HepG2 (cell line): ENCODE data around the gene SFR1. TPM values are rescaled to one million over a fixed set of nuclear protein-coding genes. Genes with fewer than 3 reads are reported as not detected.

ENCODE experiments used
- ATAC-seq: fragments of 200-7000 bp; cut with Tn5 transposase; 3 replicates; pipeline ENCODE4 v1.9.1; 2020; ENCODE audit warnings: mild to moderate bottlenecking, moderate library complexity
- BruUV-seq: library from RNA; stranded (reverse); fragments of 400-500 nt; replicated peaks from 2 replicates; lab custom pipeline; 2021; lab: Mats Ljungman, UMichigan
- CTCF ChIA-PET: fragments of 300-600 bp; formaldehyde crosslinking; extraction: SDS; loops from one replicate; lab custom pipeline; 2021; ENCODE audit warnings: low total read pairs, inconsistent platforms, low intra/inter-chr PET ratio; lab: Yijun Ruan, JAX
- POLR2A ChIA-PET: fragments of 350-600 bp; sonication (Branson Sonifier 250); formaldehyde crosslinking; loops from one replicate; lab custom pipeline; 2020; ENCODE audit warnings: antibody characterized with exemption, inconsistent platforms; lab: Yijun Ruan, JAX
- DNase-seq: peaks from one replicate; pipeline ENCODE4 v3.0.0-alpha.2; 2015; ENCODE audit warnings: low spot score
- FAIRE-seq: peaks from 3 replicates; lab custom pipeline; 2011; peaks lifted over from hg19 to GRCh38; lab: Jason Lieb, UNC
- H2AFZ ChIP-seq: one replicate; pipeline ENCODE4 v1.6.1; 2011; ENCODE audit warnings: low read length, inconsistent platforms
- H3K27ac ChIP-seq: fragments of 300-600 bp; 3 replicates; pipeline ENCODE4 v1.8.0; 2011; ENCODE audit warnings: mixed run types, mild to moderate bottlenecking, mixed read lengths, low read length, inconsistent platforms; ENCODE audit not compliant: insufficient read depth; ENCODE audit errors: extremely low read length
- H3K27me3 ChIP-seq, 2 experiments: fragments of 200-600 bp in 1 of 2; 2 replicates in 1 of 2; 3 replicates in 1 of 2; pipeline versions ENCODE4 v1.6.0 to v1.8.0; 2011; ENCODE audit warnings: low read length in 2 of 2, mild to moderate bottlenecking in 2 of 2, moderate library complexity in 2 of 2, inconsistent platforms in 1 of 2; ENCODE audit not compliant: insufficient read depth in 2 of 2, control insufficient read depth in 1 of 2
- H3K36me3 ChIP-seq, 2 experiments: fragments of 200-600 bp in 1 of 2; replicated peaks in 1 of 2; 2 replicates in 1 of 2; 3 replicates in 1 of 2; pipeline versions ENCODE4 v1.5.1 to v1.8.0; 2011; ENCODE audit warnings: low read length in 2 of 2, inconsistent platforms in 1 of 2; ENCODE audit not compliant: insufficient read depth in 2 of 2, control insufficient read depth in 1 of 2
- H3K4me1 ChIP-seq: 2 replicates; pipeline ENCODE4 v1.5.1; 2012; ENCODE audit warnings: low read length, inconsistent platforms; ENCODE audit not compliant: insufficient read depth
- H3K4me2 ChIP-seq: 2 replicates; pipeline ENCODE4 v1.6.0; 2011; ENCODE audit warnings: low read depth, low read length, inconsistent platforms
- H3K4me3 ChIP-seq, 3 experiments: fragments of 200-600 bp in 1 of 3; sonication (generic), shearing (Covaris generic) in 1 of 3; replicated peaks in 1 of 3; 2 replicates each; pipeline ENCODE4 v1.5.1; 2011 to 2016; ENCODE audit warnings: low read length in 3 of 3, inconsistent platforms in 2 of 3, low read depth in 2 of 3, mild to moderate bottlenecking in 2 of 3, control low read depth in 1 of 3, mixed read lengths in 1 of 3; ENCODE audit not compliant: insufficient read depth in 1 of 3
- H3K79me2 ChIP-seq: one replicate; pipeline ENCODE4 v1.6.1; 2011; ENCODE audit warnings: low read length, inconsistent platforms; ENCODE audit not compliant: insufficient read depth
- H3K9ac ChIP-seq: 2 replicates; pipeline ENCODE4 v1.6.0; 2011; ENCODE audit warnings: mild to moderate bottlenecking, low read depth, low read length, inconsistent platforms; ENCODE audit not compliant: insufficient read depth
- H3K9me3 ChIP-seq: 2 replicates; pipeline ENCODE4 v1.5.1; 2012; ENCODE audit warnings: mild to moderate bottlenecking, low read length
- H4K20me1 ChIP-seq: 2 replicates; pipeline ENCODE4 v1.6.0; 2011; ENCODE audit warnings: inconsistent platforms, mild to moderate bottlenecking, low read length, moderate library complexity; ENCODE audit not compliant: insufficient read depth
- ARID4A ChIP-seq: sonication (generic); formaldehyde crosslinking; IDR thresholded peaks from 2 replicates; pipeline ENCODE4 v1.5.0; 2020; ENCODE audit warnings: mild to moderate bottlenecking, missing genetic modification reagents, borderline replicate concordance
- ETV5 ChIP-seq: IDR thresholded peaks from 2 replicates; pipeline ENCODE4 v1.6.1; 2018; ENCODE audit warnings: missing biosample characterization, missing genetic modification reagents, inconsistent platforms, borderline replicate concordance
- HNRNPL ChIP-seq: fragments of 200-400 bp; formaldehyde crosslinking; IDR thresholded peaks from 2 replicates; pipeline ENCODE4 v1.6.1; 2017; ENCODE audit warnings: mild to moderate bottlenecking, low read depth, low read length
- ISX ChIP-seq: sonication (generic); formaldehyde crosslinking; conservative IDR thresholded peaks from 2 replicates; pipeline ENCODE4 v1.5.0; 2020; ENCODE audit warnings: missing genetic modification reagents
- KLF16 ChIP-seq, 2 experiments: sonication (generic) in 1 of 2; formaldehyde crosslinking in 1 of 2; IDR thresholded peaks; 2 replicates each; pipeline versions ENCODE4 v1.6.1 to v1.8.0; 2016 to 2023; ENCODE audit warnings: missing genetic modification reagents in 2 of 2, missing compliant biosample characterization in 1 of 2
- NCOA5 ChIP-seq: sonication (generic); formaldehyde crosslinking; IDR thresholded peaks from 2 replicates; pipeline ENCODE4 v1.4.0; 2020; ENCODE audit warnings: missing genetic modification reagents
- RBM22 ChIP-seq: fragments of 200-400 bp; formaldehyde crosslinking; optimal IDR thresholded peaks from 2 replicates; pipeline ENCODE3; 2017; ENCODE audit warnings: mild to moderate bottlenecking, low read length, moderate library complexity
- ZNF747 ChIP-seq: sonication (generic); formaldehyde crosslinking; IDR thresholded peaks from 2 replicates; pipeline ENCODE4 v1.8.1; 2023; ENCODE audit warnings: missing genetic modification reagents, mild to moderate bottlenecking, borderline replicate concordance
- ZSCAN31 ChIP-seq: sonication (generic); formaldehyde crosslinking; IDR thresholded peaks from 2 replicates; pipeline ENCODE4 v1.5.0; 2020; ENCODE audit warnings: low read depth, mild to moderate bottlenecking, missing genetic modification reagents
- WGBS: methylation state at CpG from one replicate; pipeline ENCODE4 v1.1.6; 2017; ENCODE audit warnings: low lambda C conversion rate; 5-methylcytosine and 5-hydroxymethylcytosine counted together
- in situ Hi-C: cut with HindIII; loops from 2 replicates; pipeline ENCODE4 v1.10.0; 2017; ENCODE audit warnings: low pct_unique_long_range_greater_than_20kb; ENCODE audit not compliant: extremely low pct_ligation_motif_present
- intact Hi-C: fragments of 100-400 bp; cut with micrococcal nuclease; formaldehyde crosslinking; loops from one replicate; pipeline ENCODE4 v1.10.0; 2022; ENCODE audit not compliant: unreplicated experiment
- polyA plus RNA-seq, 8 experiments: library from polyadenylated mRNA; depleted of rRNA in 3 of 8; stranded (reverse) in 7 of 8; unstranded in 1 of 8; fragments of >200 nt; fragmentation: Illumina TruSeq in 4 of 8; extraction: Trizol in 4 of 8; gene quantifications; 2 replicates each; pipeline versions ENCODE4 v1.2.1 to v1.2.3, GENCODE V29; 2011 to 2016; ENCODE audit warnings: low read depth in 4 of 8, missing spikeins in 1 of 8, mixed read lengths in 1 of 8; ENCODE audit not compliant: insufficient read depth in 1 of 8
- total RNA-seq, 5 experiments: library from RNA; depleted of rRNA; stranded (reverse); fragments of >200 nt; fragmentation: Illumina TruSeq; extraction: Trizol; gene quantifications; 2 replicates each; pipeline ENCODE4 v1.2.3, GENCODE V29; 2016; ENCODE audit warnings: low read depth in 1 of 5

The SFR1 gene
- total and polyA plus RNA-seq, 2 of the 13 experiments (the other 11 are each of a cell fraction or from before 2014, with no cell fraction given), result 2.2 to 6.1 TPM

- TF ChIP-seq ARID4A (CRISPR knock-in tag) (no peak), NCOA5 (CRISPR knock-in tag) (no peak), ETV5 (CRISPR knock-in tag) (no peak), ISX (CRISPR knock-in tag) (no peak)
These were observed 8.5 kb upstream of the SFR1 start (continued) for GRCh38 chr10:104113376-104113956.

- FAIRE-seq, result no peak
- CTCF ChIA-PET, result no interaction called here
- 60% methylated on average over 4 of the region's 4 CpGs for whole genome bisulfite sequencing
These were observed 4.1 kb upstream of the SFR1 start for GRCh38 chr10:104117839-104118323.

More at GRCh38 chr10:104117839-104118323, 4.1 kb upstream of the SFR1 start:
- no peak overlapping the region for H2AFZ ChIP-seq
- no TSS peak for BruUV-seq
- H3K27me3 ChIP-seq, result peaks cover 0 to 2% of the 10 kb centered on the region in 2 experiments; a peak in 1 of 5 replicates
- no peaks in the 10 kb centered on the region for H3K36me3 ChIP-seq
- no peaks in the 10 kb centered on the region for H3K79me2 ChIP-seq
- POLR2A ChIA-PET, result no interaction called here
- no peak overlapping the region for H3K27ac ChIP-seq
- H4K20me1 ChIP-seq, result no peaks in the 10 kb centered on the region
- DNase-seq, result no peak
- H3K9me3 ChIP-seq, result no peaks in the 10 kb centered on the region
- no peak for ATAC-seq
- in situ Hi-C loops, result no loop called here
- intact Hi-C loops, result no loop called here
- H3K4me3 ChIP-seq, result no peak overlapping the region
- TF ChIP-seq ZSCAN31 (CRISPR knock-in tag), result no peak
- TF ChIP-seq KLF16 (CRISPR knock-in tag; IDR thresholded peaks at IDR 0.05), result no peak
- no peak for TF ChIP-seq ZNF747 (CRISPR knock-in tag)
- TF ChIP-seq RBM22, result no peak
- TF ChIP-seq HNRNPL, result no peak
- no peak overlapping the region for H3K4me2 ChIP-seq
- peaks cover 14% of the 10 kb centered on the region for H3K4me1 ChIP-seq
- no peak overlapping the region for H3K9ac ChIP-seq
